K562 (cell line): ENCODE results near the gene SV2C. TPM values are rescaled to one million over a fixed set of nuclear protein-coding genes. Genes with fewer than 3 reads are reported as not detected.

Experiments
- E2F5 ChIP-seq: sonication (generic); formaldehyde crosslinking; IDR thresholded peaks from 2 replicates; pipeline ENCODE4 v1.8.0; 2022; ENCODE audit warnings: mild to moderate bottlenecking, missing genetic modification reagents
- EWSR1 ChIP-seq: fragments of 450-650 bp; IDR thresholded peaks from 2 replicates; pipeline ENCODE4 v1.6.1; 2018; ENCODE audit warnings: borderline replicate concordance, mild to moderate bottlenecking, low read depth, moderate library complexity; ENCODE audit not compliant: partially characterized antibody
- PBX2 ChIP-seq, 2 experiments: IDR thresholded peaks in 1 of 2; conservative IDR thresholded peaks in 1 of 2; 2 replicates each; pipeline ENCODE4 v1.6.1; 2016; ENCODE audit warnings: low read depth in 2 of 2, mild to moderate bottlenecking in 1 of 2, missing compliant biosample characterization in 1 of 2, missing genetic modification characterization in 1 of 2, moderate library complexity in 1 of 2
- ZNF395 ChIP-seq: fragments of 200-800 bp; sonication (Bioruptor generic); IDR thresholded peaks from 2 replicates; pipeline ENCODE4 v1.6.1; 2017; ENCODE audit warnings: missing genetic modification characterization, missing compliant biosample characterization
- polyA plus RNA-seq, 8 experiments: library from polyadenylated mRNA; depleted of rRNA in 4 of 8; stranded (reverse) in 5 of 8; unstranded in 3 of 8; fragments of >200 nt; fragmentation: Nextera tagmentation in 2 of 8; fragmentation: Illumina TruSeq in 1 of 8; extraction: Ambion mirVana in 2 of 8; extraction: Trizol in 1 of 8; gene quantifications; 2 replicates each; pipeline versions ENCODE4 v1.2.1 to v1.2.3, GENCODE V29; 2011 to 2014; ENCODE audit warnings: inconsistent platforms in 1 of 8, missing spikeins in 1 of 8
- total RNA-seq, 7 experiments: library from RNA; depleted of rRNA in 6 of 7; stranded (reverse); fragments of >200 nt in 6 of 7; fragmentation: Illumina TruSeq in 2 of 7; extraction: Trizol in 2 of 7; gene quantifications; 2 replicates each; pipeline versions ENCODE4 v1.2.1 to v1.2.3, GENCODE V29; 2011 to 2021; ENCODE audit warnings: low replicate concordance in 1 of 7
- TF ChIP-seq, protein P1 (sequence below): sonication (generic); formaldehyde crosslinking; IDR thresholded peaks from 2 replicates; pipeline ENCODE4 v1.8.1; 2023; ENCODE audit warnings: mild to moderate bottlenecking, missing genetic modification reagents

Gene SV2C
- total and polyA plus RNA-seq, 9 of the 15 experiments (the other 6 are each of a cell fraction or from before 2014, with no cell fraction given), result 0.05 TPM; not detected in 8

DNA sequence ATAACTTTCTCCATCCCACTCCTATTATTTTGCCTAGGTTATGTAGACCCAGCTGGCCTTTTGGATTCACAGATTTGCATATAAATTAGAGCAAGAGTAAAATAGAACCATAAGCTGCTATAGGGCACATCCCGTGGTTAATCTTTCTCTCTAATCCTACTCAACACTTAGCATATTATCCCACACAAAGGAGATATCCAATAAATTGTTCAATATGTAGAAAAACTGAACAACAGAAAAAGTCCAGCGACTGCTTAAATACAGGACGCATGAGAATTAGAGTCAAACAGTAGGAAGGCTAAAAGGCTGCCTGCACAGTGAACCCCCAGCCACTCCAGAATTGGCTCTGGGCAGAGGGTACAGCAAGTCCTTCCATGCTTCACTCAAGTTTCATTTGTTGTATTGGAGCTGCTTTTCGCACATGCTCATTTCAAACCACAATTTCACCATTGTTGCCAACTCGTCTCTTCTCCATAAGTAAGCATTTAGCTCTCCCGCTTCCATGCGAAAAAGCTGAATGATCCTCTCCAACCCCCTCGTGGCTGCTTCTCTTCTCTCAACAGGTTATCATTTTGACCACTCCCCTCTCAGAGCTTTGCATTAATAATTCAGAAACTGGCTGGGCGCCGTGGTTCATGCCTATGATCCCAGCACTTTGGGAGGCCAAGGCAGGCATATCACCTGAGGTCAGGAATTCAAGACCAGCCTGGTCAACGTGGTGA, 305.8 kb downstream of the SV2C start (continued):
- TF ChIP-seq, protein P1, sequence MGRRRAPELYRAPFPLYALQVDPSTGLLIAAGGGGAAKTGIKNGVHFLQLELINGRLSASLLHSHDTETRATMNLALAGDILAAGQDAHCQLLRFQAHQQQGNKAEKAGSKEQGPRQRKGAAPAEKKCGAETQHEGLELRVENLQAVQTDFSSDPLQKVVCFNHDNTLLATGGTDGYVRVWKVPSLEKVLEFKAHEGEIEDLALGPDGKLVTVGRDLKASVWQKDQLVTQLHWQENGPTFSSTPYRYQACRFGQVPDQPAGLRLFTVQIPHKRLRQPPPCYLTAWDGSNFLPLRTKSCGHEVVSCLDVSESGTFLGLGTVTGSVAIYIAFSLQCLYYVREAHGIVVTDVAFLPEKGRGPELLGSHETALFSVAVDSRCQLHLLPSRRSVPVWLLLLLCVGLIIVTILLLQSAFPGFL, result no peak
- TF ChIP-seq ZNF395 (CRISPR knock-in tag) (no peak), E2F5 (CRISPR knock-in tag) (no peak), PBX2 (CRISPR knock-in tag; IDR thresholded peaks at IDR 0.05; ENCODE audit: low read depth) (no peak), PBX2 (tag; conservative IDR thresholded peaks at IDR 0.05; ENCODE audit: low read depth) (no peak), EWSR1 (no peak)
